Measurements from ENCODE around the gene KRT36.

Gene KRT36

GRCh38 chr17:41500131-41500911, 10.6 kb upstream of the KRT36 start:
- peak; percentile 71 for DNase-seq

GRCh38 chr17:41499714-41500113, 10.0 kb upstream of the KRT36 start:
- DNase-seq, result no peak

GRCh38 chr17:41498276-41498675, 8.6 kb upstream of the KRT36 start:
- DNase-seq, result no peak

GRCh38 chr17:41496803-41497484, 7.2 kb upstream of the KRT36 start:
- peak; percentile 87 for DNase-seq

- peak; percentile 78 for DNase-seq
Measured at GRCh38 chr17:41494524-41494923, 4.8 kb upstream of the KRT36 start.

- DNase-seq, result peak; percentile 43
Measured at GRCh38 chr17:41492771-41493170, 3.1 kb upstream of the KRT36 start.

GRCh38 chr17:41492351-41492750, 2.6 kb upstream of the KRT36 start:
- no peak for DNase-seq

GRCh38 chr17:41491476-41491875, 1.8 kb upstream of the KRT36 start:
- DNase-seq, result no peak

- DNase-seq, result no peak
Measured at GRCh38 chr17:41490000-41490990, 585 bp upstream of the KRT36 start.

GRCh38 chr17:41486809-41487530, 2.7 kb downstream of the KRT36 start:
- no peak for DNase-seq

- no peak for DNase-seq
Measured at GRCh38 chr17:41486316-41486715, 3.4 kb downstream of the KRT36 start.

- DNase-seq, result no peak
Measured at GRCh38 chr17:41484920-41485904, 4.5 kb downstream of the KRT36 start.

- no peak for DNase-seq
Measured at GRCh38 chr17:41483991-41484826, 5.5 kb downstream of the KRT36 start.

- DNase-seq, result no peak
Measured at GRCh38 chr17:41483531-41483930, 6.2 kb downstream of the KRT36 start.

GRCh38 chr17:41481036-41481435, 8.7 kb downstream of the KRT36 start, which contains the start of gene KRT35:
TSS of gene KRT35 (minus strand) at chr17:41481151. CDS start at chr17:41481097, 54 bp downstream.
- no peak for DNase-seq

GRCh38 chr17:41480581-41480980, 9.1 kb downstream of the KRT36 start:
- no peak for DNase-seq

GRCh38 chr17:41480136-41480535, 9.6 kb downstream of the KRT36 start:
- no peak for DNase-seq

GRCh38 chr17:41478237-41478636, 11.5 kb downstream of the KRT36 start:
- DNase-seq, result no peak

GRCh38 chr17:41476866-41477815, 12.6 kb downstream of the KRT36 start:
- DNase-seq, result no peak
